A549 treated with AZD9567 at 1 μM for 4 hours (cell line): ENCODE measurements around the gene ATP5MC3. TPM values are rescaled to one million over a fixed set of nuclear protein-coding genes. Genes with fewer than 3 reads are reported as not detected.

Experiments
- total RNA-seq: library from RNA; stranded (reverse); fragments of 200-300 nt; extraction: Qiagen RNA extraction; gene quantifications from 5 replicates; pipeline ENCODE4 v1.2.3, GENCODE V29; 2022; ENCODE audit not compliant: insufficient read depth

Gene ATP5MC3
- 389 to 522 TPM (median 511 TPM) in 5 replicates for total RNA-seq

GRCh38 chr2:175181104-175181876 lies at the start of gene ATP5MC3:
ATP5MC3 (minus strand) TSS chr2:175181710; CDS start chr2:175181393, 317 bp downstream.

DNA sequence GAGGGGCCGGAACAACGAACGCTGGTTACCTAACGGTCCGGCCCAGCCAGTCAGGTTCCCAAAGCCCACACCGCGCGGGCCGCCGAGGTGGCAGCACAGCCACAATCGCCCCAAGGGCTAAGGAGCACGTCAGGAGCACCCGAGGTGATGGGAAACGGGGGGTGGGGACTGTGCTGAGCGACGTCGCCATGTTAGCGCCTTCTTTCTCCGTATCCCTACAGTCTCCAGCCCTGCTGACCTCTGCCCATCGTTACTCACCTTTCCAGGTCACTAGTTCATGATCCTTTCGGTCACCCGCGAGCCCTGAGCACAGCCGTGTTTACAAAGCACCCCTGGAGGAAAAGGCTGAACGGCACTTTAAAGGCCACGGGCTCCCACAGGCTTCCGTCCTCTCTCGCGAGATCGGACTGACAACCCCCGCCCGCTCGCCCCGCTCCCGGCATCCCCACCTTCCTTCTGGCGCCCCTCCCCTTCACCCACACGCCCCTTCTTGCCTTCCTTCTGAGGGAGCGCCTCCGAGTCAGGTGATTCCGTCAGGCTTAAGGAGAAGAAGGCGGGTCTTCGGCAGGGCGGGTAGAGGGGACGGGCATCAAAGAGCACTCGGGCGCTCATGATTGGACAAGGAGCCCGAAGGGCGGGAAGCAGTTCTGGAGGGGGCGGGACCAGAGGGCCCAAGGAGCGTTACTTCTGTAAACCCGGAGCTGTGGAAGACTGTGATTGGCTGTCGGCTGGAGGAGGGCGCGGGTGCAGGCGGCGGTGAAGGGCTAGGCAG lies 13.5 kb downstream of the ATP5MC3 start, which contains the start of gene ATF2:
Gene ATF2 (minus strand): TSS at position 412 of the 772 bp plus-strand sequence. CDS start 31,760 bp downstream, outside the sequence.

Other genes starting within 250 kb of the ATP5MC3 start
- gene CHN1, start 176.3 kb downstream of the ATP5MC3 start, total RNA-seq, result 15.3 to 26.7 TPM (median 16.2 TPM) in 5 replicates
- gene ATF2, start 13.5 kb downstream of the ATP5MC3 start, total RNA-seq, result 14.5 to 19.2 TPM (median 17.8 TPM) in 5 replicates